HepG2 (cell line): ENCODE data around the gene RAC3. TPM values are rescaled to one million over a fixed set of nuclear protein-coding genes. Genes with fewer than 3 reads are reported as not detected.

Experiments
- ARNT2 ChIP-seq: sonication (generic); formaldehyde crosslinking; IDR thresholded peaks from 2 replicates; pipeline ENCODE4 v1.8.0; 2022; ENCODE audit warnings: mild to moderate bottlenecking, low read depth, missing genetic modification reagents, moderate library complexity
- BRF2 ChIP-seq: sonication (generic); formaldehyde crosslinking; IDR thresholded peaks from 2 replicates; pipeline ENCODE4 v1.8.1; 2022; ENCODE audit warnings: mild to moderate bottlenecking, missing genetic modification reagents
- CAMTA2 ChIP-seq: sonication (generic); formaldehyde crosslinking; IDR thresholded peaks from 2 replicates; pipeline ENCODE4 v1.4.0; 2020; ENCODE audit warnings: mild to moderate bottlenecking, missing genetic modification reagents, borderline replicate concordance
- CREM ChIP-seq, 2 experiments: sonication (generic) in 1 of 2; formaldehyde crosslinking in 1 of 2; IDR thresholded peaks; 2 replicates each; pipeline versions ENCODE4 v1.4.0 to v1.6.1; 2016 to 2020; ENCODE audit warnings: antibody characterized with exemption in 1 of 2, mild to moderate bottlenecking in 1 of 2, missing genetic modification reagents in 1 of 2
- HMGXB4 ChIP-seq, 2 experiments: sonication (generic) in 1 of 2; formaldehyde crosslinking in 1 of 2; IDR thresholded peaks; 2 replicates each; pipeline versions ENCODE4 v1.4.0 to v1.6.1; 2018 to 2020; ENCODE audit warnings: missing genetic modification reagents in 2 of 2, borderline replicate concordance in 1 of 2, low read depth in 1 of 2, mild to moderate bottlenecking in 1 of 2, missing biosample characterization in 1 of 2
- KDM1A ChIP-seq: IDR thresholded peaks from 2 replicates; pipeline ENCODE4 v1.6.1; 2016; ENCODE audit warnings: missing compliant biosample characterization
- NCOA2 ChIP-seq: sonication (generic); formaldehyde crosslinking; IDR thresholded peaks from 2 replicates; pipeline ENCODE4 v1.8.0; 2022; ENCODE audit warnings: inconsistent platforms
- NKX3-1 ChIP-seq: sonication (generic); formaldehyde crosslinking; IDR thresholded peaks from 2 replicates; pipeline ENCODE4 v1.5.0; 2020; ENCODE audit warnings: missing genetic modification reagents
- NR3C1 ChIP-seq: sonication (generic); formaldehyde crosslinking; IDR thresholded peaks from 2 replicates; pipeline ENCODE4 v1.4.0; 2020; ENCODE audit warnings: missing genetic modification reagents
- TBX2 ChIP-seq: sonication (generic); formaldehyde crosslinking; IDR thresholded peaks from 2 replicates; pipeline ENCODE4 v1.5.0; 2020; ENCODE audit warnings: missing genetic modification reagents, mild to moderate bottlenecking, borderline replicate concordance
- TCF7 ChIP-seq: sonication (generic); IDR thresholded peaks from 2 replicates; pipeline ENCODE4 v1.6.1; 2016; ENCODE audit warnings: antibody characterized with exemption, low read depth
- ZNF24 ChIP-seq: fragments of 450-650 bp; IDR thresholded peaks from 2 replicates; pipeline ENCODE4 v1.6.1; 2017; ENCODE audit warnings: antibody characterized with exemption, mild to moderate bottlenecking
- ZNF275 ChIP-seq: sonication (generic); formaldehyde crosslinking; IDR thresholded peaks from 2 replicates; pipeline ENCODE4 v1.8.0; 2022; ENCODE audit warnings: missing genetic modification reagents, mild to moderate bottlenecking, inconsistent platforms, borderline replicate concordance
- ZNF292 ChIP-seq: sonication (generic); formaldehyde crosslinking; IDR thresholded peaks from 2 replicates; pipeline ENCODE4 v1.8.1; 2022; ENCODE audit warnings: mild to moderate bottlenecking, low read depth, missing genetic modification reagents, borderline replicate concordance
- ZNF564 ChIP-seq: sonication (generic); formaldehyde crosslinking; IDR thresholded peaks from 2 replicates; pipeline ENCODE4 v1.8.1; 2023; ENCODE audit warnings: mild to moderate bottlenecking, missing genetic modification reagents
- ZNF713 ChIP-seq: sonication (generic); formaldehyde crosslinking; IDR thresholded peaks from 2 replicates; pipeline ENCODE4 v1.4.0; 2020; ENCODE audit warnings: mild to moderate bottlenecking, missing genetic modification reagents
- ZSCAN31 ChIP-seq: sonication (generic); formaldehyde crosslinking; IDR thresholded peaks from 2 replicates; pipeline ENCODE4 v1.5.0; 2020; ENCODE audit warnings: low read depth, mild to moderate bottlenecking, missing genetic modification reagents
- polyA plus RNA-seq, 8 experiments: library from polyadenylated mRNA; depleted of rRNA in 3 of 8; stranded (reverse) in 7 of 8; unstranded in 1 of 8; fragments of >200 nt; fragmentation: Illumina TruSeq in 4 of 8; extraction: Trizol in 4 of 8; gene quantifications; 2 replicates each; pipeline versions ENCODE4 v1.2.1 to v1.2.3, GENCODE V29; 2011 to 2016; ENCODE audit warnings: low read depth in 4 of 8, missing spikeins in 1 of 8, mixed read lengths in 1 of 8; ENCODE audit not compliant: insufficient read depth in 1 of 8
- total RNA-seq, 5 experiments: library from RNA; depleted of rRNA; stranded (reverse); fragments of >200 nt; fragmentation: Illumina TruSeq; extraction: Trizol; gene quantifications; 2 replicates each; pipeline ENCODE4 v1.2.3, GENCODE V29; 2016; ENCODE audit warnings: low read depth in 1 of 5
- TF ChIP-seq, protein P1 (sequence below): sonication (generic); formaldehyde crosslinking; IDR thresholded peaks from 2 replicates; pipeline ENCODE4 v1.4.0; 2020; ENCODE audit warnings: missing genetic modification reagents
- TF ChIP-seq, protein P2 (sequence below): sonication (generic); formaldehyde crosslinking; IDR thresholded peaks from 2 replicates; pipeline ENCODE4 v1.9.0; 2021; ENCODE audit warnings: missing genetic modification reagents, mild to moderate bottlenecking, borderline replicate concordance
- TF ChIP-seq, protein P3 (sequence below): sonication (generic); formaldehyde crosslinking; IDR thresholded peaks from 2 replicates; pipeline ENCODE4 v1.4.0; 2020; ENCODE audit warnings: missing genetic modification reagents, mild to moderate bottlenecking, borderline replicate concordance

Gene RAC3
- total and polyA plus RNA-seq, 2 of the 13 experiments (the other 11 are each of a cell fraction or from before 2014, with no cell fraction given), result 10.5 to 21.3 TPM

GRCh38 chr17:82076785-82077591, 45.5 kb downstream of the RAC3 start (continued):
- TF ChIP-seq CAMTA2 (CRISPR knock-in tag) (no peak), NR3C1 (no peak), ARNT2 (CRISPR knock-in tag) (0 out of 2 replicates have a peak, but pooled peaks have one; percentile 39), ZSCAN31 (no peak), ZNF275 (CRISPR knock-in tag) (no peak), KDM1A (CRISPR knock-in tag) (no peak), TBX2 (CRISPR knock-in tag) (0 out of 2 replicates have a peak, but pooled peaks have one; percentile 30), ZNF24 (no peak), NCOA2 (CRISPR knock-in tag) (no peak), ZNF292 (CRISPR knock-in tag) (no peak), TCF7 (no peak), NKX3-1 (CRISPR knock-in tag) (no peak), CREM (IDR thresholded peaks at IDR 0.05) (no peak), CREM (CRISPR knock-in tag; IDR thresholded peaks at IDR 0.05) (no peak), ZNF713 (CRISPR knock-in tag) (0 out of 2 replicates have a peak, but pooled peaks have one; percentile 35), ZNF564 (CRISPR knock-in tag) (no peak; the same call in 1 of the 2 replicates), HMGXB4 (CRISPR knock-in tag; IDR thresholded peaks at IDR 0.05; ENCODE audit: borderline replicate concordance in 1 of 2, low read depth in 1 of 2) (no peak), BRF2 (CRISPR knock-in tag) (no peak)
- TF ChIP-seq, protein P1, sequence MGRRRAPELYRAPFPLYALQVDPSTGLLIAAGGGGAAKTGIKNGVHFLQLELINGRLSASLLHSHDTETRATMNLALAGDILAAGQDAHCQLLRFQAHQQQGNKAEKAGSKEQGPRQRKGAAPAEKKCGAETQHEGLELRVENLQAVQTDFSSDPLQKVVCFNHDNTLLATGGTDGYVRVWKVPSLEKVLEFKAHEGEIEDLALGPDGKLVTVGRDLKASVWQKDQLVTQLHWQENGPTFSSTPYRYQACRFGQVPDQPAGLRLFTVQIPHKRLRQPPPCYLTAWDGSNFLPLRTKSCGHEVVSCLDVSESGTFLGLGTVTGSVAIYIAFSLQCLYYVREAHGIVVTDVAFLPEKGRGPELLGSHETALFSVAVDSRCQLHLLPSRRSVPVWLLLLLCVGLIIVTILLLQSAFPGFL (CRISPR knock-in tag), result no peak
- TF ChIP-seq, protein P2, sequence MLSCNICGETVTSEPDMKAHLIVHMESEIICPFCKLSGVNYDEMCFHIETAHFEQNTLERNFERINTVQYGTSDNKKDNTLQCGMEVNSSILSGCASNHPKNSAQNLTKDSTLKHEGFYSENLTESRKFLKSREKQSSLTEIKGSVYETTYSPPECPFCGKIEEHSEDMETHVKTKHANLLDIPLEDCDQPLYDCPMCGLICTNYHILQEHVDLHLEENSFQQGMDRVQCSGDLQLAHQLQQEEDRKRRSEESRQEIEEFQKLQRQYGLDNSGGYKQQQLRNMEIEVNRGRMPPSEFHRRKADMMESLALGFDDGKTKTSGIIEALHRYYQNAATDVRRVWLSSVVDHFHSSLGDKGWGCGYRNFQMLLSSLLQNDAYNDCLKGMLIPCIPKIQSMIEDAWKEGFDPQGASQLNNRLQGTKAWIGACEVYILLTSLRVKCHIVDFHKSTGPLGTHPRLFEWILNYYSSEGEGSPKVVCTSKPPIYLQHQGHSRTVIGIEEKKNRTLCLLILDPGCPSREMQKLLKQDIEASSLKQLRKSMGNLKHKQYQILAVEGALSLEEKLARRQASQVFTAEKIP (CRISPR knock-in tag), result no peak
- TF ChIP-seq, protein P3, sequence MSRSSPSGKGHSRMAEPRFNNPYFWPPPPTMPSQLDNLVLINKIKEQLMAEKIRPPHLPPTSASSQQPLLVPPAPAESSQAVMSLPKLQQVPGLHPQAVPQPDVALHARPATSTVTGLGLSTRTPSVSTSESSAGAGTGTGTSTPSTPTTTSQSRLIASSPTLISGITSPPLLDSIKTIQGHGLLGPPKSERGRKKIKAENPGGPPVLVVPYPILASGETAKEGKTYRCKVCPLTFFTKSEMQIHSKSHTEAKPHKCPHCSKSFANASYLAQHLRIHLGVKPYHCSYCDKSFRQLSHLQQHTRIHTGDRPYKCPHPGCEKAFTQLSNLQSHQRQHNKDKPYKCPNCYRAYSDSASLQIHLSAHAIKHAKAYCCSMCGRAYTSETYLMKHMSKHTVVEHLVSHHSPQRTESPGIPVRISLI (CRISPR knock-in tag), result no peak
